Activated CD4-positive, alpha-beta T cell treated with anti-CD3 and anti-CD28 coated beads for 48 hours (primary cell): Measurements from ENCODE around the gene IL12A.
A peak's percentile ranks its signal among the peaks of the same experiment; 100 is the strongest.

Experiments
- DNase-seq: peaks from one replicate; pipeline ENCODE4 v3.0.0-alpha.2; 2020

Gene IL12A

GRCh38 chr3:159991591-159991990, 3.0 kb downstream of the IL12A start:
- DNase-seq, result no peak

GRCh38 chr3:159992589-159992988, 4.0 kb downstream of the IL12A start:
- DNase-seq, result no peak

- no peak for DNase-seq
Measured at GRCh38 chr3:159994182-159994581, 5.5 kb downstream of the IL12A start.

GRCh38 chr3:159995091-159995490, 6.5 kb downstream of the IL12A start:
- no peak for DNase-seq

GRCh38 chr3:159996018-159996417, 7.4 kb downstream of the IL12A start:
- no peak for DNase-seq

- no peak for DNase-seq
Measured at GRCh38 chr3:159996959-159997358, 8.3 kb downstream of the IL12A start.

GRCh38 chr3:160001148-160001760, 12.6 kb downstream of the IL12A start:
- no peak for DNase-seq

GRCh38 chr3:160001850-160002623, 13.4 kb downstream of the IL12A start:
- DNase-seq, result no peak

GRCh38 chr3:160003520-160004128, 15.0 kb downstream of the IL12A start:
- peak; percentile 57 for DNase-seq

- no peak for DNase-seq
Measured at GRCh38 chr3:160005004-160005403, 16.4 kb downstream of the IL12A start.

GRCh38 chr3:160006282-160007163, 17.9 kb downstream of the IL12A start:
- DNase-seq, result peak; percentile 18

- DNase-seq, result no peak
Measured at GRCh38 chr3:160008961-160009360, 20.3 kb downstream of the IL12A start.

- DNase-seq, result no peak
Measured at GRCh38 chr3:160009525-160009924, 20.9 kb downstream of the IL12A start.

GRCh38 chr3:160010578-160010977, 21.9 kb downstream of the IL12A start:
- DNase-seq, result no peak

- no peak for DNase-seq
Measured at GRCh38 chr3:160012108-160012507, 23.5 kb downstream of the IL12A start.

- DNase-seq, result no peak
Measured at GRCh38 chr3:160016972-160017371, 28.3 kb downstream of the IL12A start.

- DNase-seq, result no peak
Measured at GRCh38 chr3:160018959-160019358, 30.3 kb downstream of the IL12A start.

GRCh38 chr3:160020057-160020711, 31.5 kb downstream of the IL12A start:
- DNase-seq, result no peak

- no peak for DNase-seq
Measured at GRCh38 chr3:160022068-160022467, 33.4 kb downstream of the IL12A start.

GRCh38 chr3:160023476-160023875, 34.8 kb downstream of the IL12A start:
- no peak for DNase-seq

GRCh38 chr3:160027541-160028195, 39.0 kb downstream of the IL12A start:
- peak; percentile 23 for DNase-seq

- DNase-seq, result no peak
Measured at GRCh38 chr3:160035757-160036156, 47.1 kb downstream of the IL12A start.
